T-helper 1 cell treated with Interleukin-12 subunit alpha and Interleukin-12 subunit beta and Interleukin-4 antibody, amounts not matched to agents 30 ng/mL and 1 ng/mL, for 36 hours (primary cell): ENCODE data around the gene ADCK1. TPM values are rescaled to one million over a fixed set of nuclear protein-coding genes. Genes with fewer than 3 reads are reported as not detected.
"Not testable (repeated sequence)": the region's sequence is repeated elsewhere in the genome, so short reads cannot be mapped to it uniquely, and the experiment has no call there.

Source experiments
- intact Hi-C: fragments of 100-400 bp; cut with micrococcal nuclease; formaldehyde crosslinking; loops from one replicate; pipeline ENCODE4 v1.15.1; 2024
- total RNA-seq: library from RNA; stranded (reverse); gene quantifications from 2 replicates; pipeline ENCODE4 v1.2.3, GENCODE V29; 2022

Gene ADCK1
- total RNA-seq, 1 donor from 2014 or later: 3.7 TPM

- intact Hi-C loops: no loop called here
These were observed 92.5 kb downstream of the ADCK1 start for GRCh38 chr14:77892381-77892871.

- intact Hi-C loops: no loop called here
These were observed 93.1 kb downstream of the ADCK1 start for GRCh38 chr14:77892890-77893484.

- intact Hi-C loops: no loop called here
These were observed 97.5 kb downstream of the ADCK1 start for GRCh38 chr14:77897374-77897773.

- intact Hi-C loops: no loop called here
These were observed 102.9 kb downstream of the ADCK1 start for GRCh38 chr14:77902811-77903210.

DNA sequence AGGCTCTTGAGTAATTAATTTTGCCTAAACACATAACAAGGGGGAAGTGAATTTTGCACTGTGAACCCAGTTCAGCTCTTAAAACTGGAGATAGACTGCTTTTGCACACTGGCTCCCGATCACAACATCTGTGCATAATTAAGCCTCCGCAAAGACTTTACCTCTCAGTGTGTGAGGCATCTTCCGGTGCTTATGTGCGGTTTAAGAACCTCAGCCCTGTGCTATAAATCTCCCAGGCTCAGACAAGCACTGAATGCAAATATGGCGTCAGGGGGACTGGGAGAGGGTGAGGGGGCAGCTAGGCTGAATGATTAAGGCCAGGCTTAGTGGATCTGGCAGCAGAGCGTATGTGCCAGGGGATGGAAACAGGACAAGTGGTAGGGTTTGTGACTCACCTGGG is 103.3 kb downstream of the ADCK1 start:
- intact Hi-C loops: no loop called here

- intact Hi-C loops: no loop called here
These were observed 104.2 kb downstream of the ADCK1 start for GRCh38 chr14:77903937-77904617.

DNA sequence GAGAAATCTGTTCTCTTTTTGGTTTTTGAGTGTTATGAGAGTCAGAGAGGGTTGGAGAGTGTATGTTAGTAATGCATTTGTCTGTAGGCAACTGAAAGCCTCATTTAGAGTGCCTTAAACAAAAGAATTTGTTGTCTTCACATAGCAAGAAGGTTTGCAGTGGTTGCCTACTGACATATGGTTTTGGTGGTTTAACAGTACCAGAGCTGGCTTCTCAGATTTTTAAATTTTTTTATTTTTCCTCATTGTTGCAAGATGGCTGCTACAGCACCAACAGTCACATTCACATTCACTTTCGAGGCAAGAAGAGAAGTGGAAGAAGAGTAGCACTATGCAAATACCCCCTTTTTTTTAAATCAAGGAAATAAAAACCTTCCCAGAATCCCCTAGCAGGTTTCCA is 106.5 kb downstream of the ADCK1 start:
- intact Hi-C loops: no loop called here

GRCh38 chr14:77908847-77909246 is 108.9 kb downstream of the ADCK1 start:
- intact Hi-C loops: no loop called here

- intact Hi-C loops: no loop called here
These were observed 110.0 kb downstream of the ADCK1 start for GRCh38 chr14:77909911-77910310.

- intact Hi-C loops: no loop called here
These were observed 110.6 kb downstream of the ADCK1 start for GRCh38 chr14:77910506-77910905.

DNA sequence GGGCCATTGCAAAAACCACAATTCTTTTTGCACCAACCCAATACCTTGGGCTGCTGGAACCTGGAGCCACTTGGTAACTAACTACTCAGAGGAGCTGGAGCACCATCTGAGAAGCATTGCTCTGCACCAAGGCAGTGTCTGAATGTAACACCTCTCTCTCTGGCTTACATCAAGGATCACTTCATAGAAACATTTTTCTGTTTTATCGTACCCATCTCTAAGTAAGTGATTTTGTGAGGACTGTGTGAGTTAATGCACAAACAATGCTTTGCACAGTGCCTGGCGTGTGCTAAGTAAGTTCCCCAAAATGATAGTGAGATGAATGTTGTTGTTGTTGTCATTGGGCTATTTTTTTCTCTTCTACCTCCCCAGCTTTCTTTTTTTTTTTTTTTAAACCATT is 111.4 kb downstream of the ADCK1 start:
- intact Hi-C loops: no loop called here

DNA sequence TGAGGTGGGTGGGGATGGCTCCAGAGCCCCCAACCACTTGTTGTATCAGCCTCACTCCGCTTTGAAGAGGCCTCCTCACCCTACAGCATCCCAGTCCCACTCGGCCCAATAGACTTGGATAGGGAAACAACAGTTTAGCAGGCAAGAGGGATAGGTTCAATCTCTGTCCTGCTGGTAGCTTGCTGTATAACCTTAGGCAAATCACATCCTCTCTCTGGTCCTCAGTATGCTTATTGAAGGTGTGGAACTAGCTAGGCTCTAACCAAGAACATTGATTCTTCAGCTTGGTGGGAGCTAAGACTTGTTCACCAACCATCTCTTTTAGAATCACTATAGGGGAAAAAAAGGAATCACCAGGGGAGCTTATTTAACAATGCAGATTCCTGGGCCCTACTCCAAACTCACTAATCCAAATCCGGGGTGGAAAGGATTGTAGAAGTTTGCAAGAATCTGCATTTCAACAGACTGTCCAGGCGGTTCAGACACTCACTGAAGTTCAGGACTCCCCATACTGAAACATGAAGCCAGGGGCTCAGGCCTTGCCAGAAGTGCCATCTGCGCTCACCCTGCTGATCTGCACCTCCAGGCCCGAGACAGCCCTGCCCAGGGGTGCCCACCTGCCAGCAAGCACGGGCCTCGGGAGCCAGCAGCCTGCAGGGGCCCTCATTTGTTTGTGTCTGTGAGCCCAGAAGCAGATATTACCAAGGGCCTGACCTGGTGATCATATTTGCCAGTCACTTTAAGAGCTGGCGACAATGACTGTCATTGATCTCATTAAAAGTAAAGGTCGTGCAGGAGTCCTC is 113.0 kb downstream of the ADCK1 start:
- intact Hi-C loops: no loop called here

- intact Hi-C loops: no loop called here
These were observed 114.3 kb downstream of the ADCK1 start for GRCh38 chr14:77914073-77914721.

GRCh38 chr14:77915390-77915789 is 115.5 kb downstream of the ADCK1 start:
- intact Hi-C loops: not testable (repeated sequence)

DNA sequence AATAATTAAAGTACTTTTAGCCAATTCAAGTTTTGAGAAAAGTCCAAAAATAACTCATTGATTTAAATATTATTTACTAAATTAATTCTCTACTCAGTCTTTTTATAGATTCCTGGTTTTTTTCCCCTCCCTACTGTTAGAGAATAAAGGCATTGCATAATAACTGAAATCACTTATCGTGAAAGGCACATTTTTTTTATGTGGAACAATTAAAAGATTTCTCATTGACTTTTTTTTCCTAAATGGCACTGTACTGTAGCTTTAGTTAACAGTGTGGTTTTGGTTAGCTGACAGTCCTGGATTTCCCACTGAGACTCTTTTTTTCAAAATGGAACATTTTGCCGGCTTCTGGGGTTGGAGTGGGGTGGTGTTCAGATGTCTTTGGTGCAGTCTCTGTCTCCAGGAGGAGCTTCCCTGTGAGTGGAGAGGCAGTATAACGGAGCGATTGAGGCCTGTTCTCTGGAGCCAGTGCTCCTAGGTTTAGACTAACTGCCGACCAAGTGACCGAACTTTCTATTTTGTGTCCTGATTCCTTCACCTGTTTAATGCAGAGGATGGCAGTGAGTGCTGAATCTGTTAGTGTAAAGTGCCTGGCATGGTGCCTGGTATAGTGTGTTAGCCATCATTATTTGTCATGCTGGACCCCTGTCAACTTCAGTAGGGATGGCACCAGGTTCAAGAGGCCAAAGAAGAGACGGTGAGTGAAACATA is 117.7 kb downstream of the ADCK1 start:
- intact Hi-C loops: no loop called here

DNA sequence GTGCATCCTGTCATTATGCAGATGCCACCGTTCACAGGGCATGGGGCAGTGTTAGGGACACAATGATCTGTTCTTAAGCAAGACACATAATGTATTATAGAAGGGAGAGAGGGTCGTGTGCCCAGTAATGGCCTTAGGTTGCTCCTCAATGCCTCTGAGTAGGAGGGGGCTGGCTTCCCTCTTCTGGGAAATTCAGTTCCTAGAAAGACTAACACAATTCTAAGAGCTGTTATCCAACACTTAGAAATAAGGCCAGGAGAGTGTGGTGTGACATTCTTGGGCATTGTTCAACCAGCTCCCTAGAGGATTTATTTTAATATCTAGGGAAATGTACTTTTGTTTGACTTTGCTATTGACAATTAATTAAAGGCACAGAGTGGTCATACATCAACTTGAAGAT is 118.5 kb downstream of the ADCK1 start:
- intact Hi-C loops: no loop called here

- intact Hi-C loops: no loop called here
These were observed 120.4 kb downstream of the ADCK1 start for GRCh38 chr14:77920312-77920711.

- intact Hi-C loops: no loop called here
These were observed 121.9 kb downstream of the ADCK1 start for GRCh38 chr14:77921818-77922217.

- intact Hi-C loops: no loop called here
These were observed 123.4 kb downstream of the ADCK1 start for GRCh38 chr14:77923131-77923936.
